Measurements from ENCODE around the gene PTCHD1.

GRCh38 chrX:23383411-23383810 is 48.8 kb downstream of the PTCHD1 start:
- TF ChIP-seq CTCF (IDR thresholded peaks at IDR 0.05) (no peak), POLR2A (IDR thresholded peaks at IDR 0.05) (no peak)

Measured in body of pancreas (tissue), 4 donors.